Measurements from ENCODE around the gene TIMM44. TPM values are rescaled to one million over a fixed set of nuclear protein-coding genes. Genes with fewer than 3 reads are reported as not detected.

TIMM44 gene
- total RNA-seq, 1 experiment from 2014 or later: 57.8 TPM

GRCh38 chr19:7953060-7953459, 9.6 kb upstream of the TIMM44 start:
- DNase-seq: no peak
- intact Hi-C loops (cut with micrococcal nuclease; ENCODE audit: unreplicated experiment): no loop called here
- Mint-ChIP-seq H3K36me3 (ENCODE audit: insufficient read depth, unreplicated experiment) (peaks cover 5% of the 10 kb centered on the region), H3K4me1 (ENCODE audit: low read depth, unreplicated experiment) (no peaks in the 10 kb centered on the region), H3K4me3 (ENCODE audit: low read depth, unreplicated experiment) (no peak overlapping the region), H3K27ac (ENCODE audit: unreplicated experiment) (no peak overlapping the region), H3K27me3 (ENCODE audit: unreplicated experiment) (no peaks in the 10 kb centered on the region), H3K9me3 (ENCODE audit: low read depth, unreplicated experiment) (no peaks in the 10 kb centered on the region)
- CTCF ChIA-PET: interaction anchor here (0.7 kb wide), 1 partner anchor 163 kb away, joined by 4 read pairs; no protein-coding TSS in a partner anchor
- no peak for TF ChIP-seq CTCF (IDR thresholded peaks at IDR 0.05; ENCODE audit: unreplicated experiment)
- BruUV-seq (replicated peaks): no TSS peak

GRCh38 chr19:7947939-7948338, 4.5 kb upstream of the TIMM44 start:
- no TSS peak for BruUV-seq (replicated peaks)
- no peaks in the 10 kb centered on the region for H3K9me3 Mint-ChIP-seq (ENCODE audit: low read depth, unreplicated experiment)
- no peak overlapping the region for H3K27ac Mint-ChIP-seq (ENCODE audit: unreplicated experiment)
- no peak for TF ChIP-seq CTCF (IDR thresholded peaks at IDR 0.05; ENCODE audit: unreplicated experiment)
- H3K27me3 Mint-ChIP-seq (ENCODE audit: unreplicated experiment): no peaks in the 10 kb centered on the region
- CTCF ChIA-PET: no interaction called here
- no peak overlapping the region for H3K4me3 Mint-ChIP-seq (ENCODE audit: low read depth, unreplicated experiment)
- intact Hi-C loops (cut with micrococcal nuclease; ENCODE audit: unreplicated experiment): no loop called here
- H3K36me3 Mint-ChIP-seq (ENCODE audit: insufficient read depth, unreplicated experiment): peaks cover 15% of the 10 kb centered on the region
- no peak for DNase-seq
- H3K4me1 Mint-ChIP-seq (ENCODE audit: low read depth, unreplicated experiment): peaks cover 12% of the 10 kb centered on the region

GRCh38 chr19:7944177-7944761, 803 bp upstream of the TIMM44 start:
- H3K4me1 Mint-ChIP-seq (ENCODE audit: low read depth, unreplicated experiment): peaks cover 20% of the 10 kb centered on the region
- intact Hi-C loops (cut with micrococcal nuclease; ENCODE audit: unreplicated experiment): loop anchor here (2.0 kb wide), 1 partner anchor 309 kb away; no protein-coding TSS in a partner anchor
- CTCF ChIA-PET: interaction anchor here (0.5 to 2.4 kb wide), 13 partner anchors 13 to 307 kb away, joined by 3 to 13 read pairs (median 4); partner anchors contain the start of gene SNAPC2
- TF ChIP-seq CTCF (IDR thresholded peaks at IDR 0.05; ENCODE audit: unreplicated experiment): peak; percentile 70
- H3K27ac Mint-ChIP-seq (ENCODE audit: unreplicated experiment): peak overlapping the region; percentile 93
- H3K27me3 Mint-ChIP-seq (ENCODE audit: unreplicated experiment): no peaks in the 10 kb centered on the region
- peak overlapping the region; percentile 91 for H3K4me3 Mint-ChIP-seq (ENCODE audit: low read depth, unreplicated experiment)
- TSS peak; percentile 92 for BruUV-seq (replicated peaks)
- peaks cover 38% of the 10 kb centered on the region for H3K36me3 Mint-ChIP-seq (ENCODE audit: insufficient read depth, unreplicated experiment)
- no peaks in the 10 kb centered on the region for H3K9me3 Mint-ChIP-seq (ENCODE audit: low read depth, unreplicated experiment)
- peak; percentile 74 for DNase-seq

GRCh38 chr19:7942981-7943443, 454 bp downstream of the TIMM44 start:
- intact Hi-C loops (cut with micrococcal nuclease; ENCODE audit: unreplicated experiment): no loop called here
- DNase-seq: no peak
- Mint-ChIP-seq H3K27me3 (ENCODE audit: unreplicated experiment) (no peaks in the 10 kb centered on the region), H3K9me3 (ENCODE audit: low read depth, unreplicated experiment) (no peaks in the 10 kb centered on the region), H3K4me3 (ENCODE audit: low read depth, unreplicated experiment) (peak overlapping the region; percentile 91), H3K4me1 (ENCODE audit: low read depth, unreplicated experiment) (peaks cover 20% of the 10 kb centered on the region), H3K36me3 (ENCODE audit: insufficient read depth, unreplicated experiment) (peaks cover 38% of the 10 kb centered on the region), H3K27ac (ENCODE audit: unreplicated experiment) (peak overlapping the region; percentile 93)
- no peak for TF ChIP-seq CTCF (IDR thresholded peaks at IDR 0.05; ENCODE audit: unreplicated experiment)
- BruUV-seq (replicated peaks): no TSS peak
- CTCF ChIA-PET: interaction anchor here (0.5 to 2.4 kb wide), 10 partner anchors 14 to 1884 kb away, joined by 3 to 13 read pairs (median 4); partner anchors contain the start of genes SNAPC2 and TRAPPC5

Data from Calu3 (cell line).